Hematopoietic multipotent progenitor cell (in vitro differentiated cells): ENCODE measurements around the gene TTC23L. TPM values are rescaled to one million over a fixed set of nuclear protein-coding genes. Genes with fewer than 3 reads are reported as not detected.
A peak's percentile ranks its signal among the peaks of the same experiment; 100 is the strongest.
"Not testable (repeated sequence)": the region's sequence is repeated elsewhere in the genome, so short reads cannot be mapped to it uniquely, and the experiment has no call there.

ENCODE experiments used
- DNase-seq, 3 donors: peaks; one replicate each; pipeline ENCODE4 v3.0.0-alpha.2; 2011 to 2015; ENCODE audit warnings: low read depth in 2 of 3, low spot score in 2 of 3
- total RNA-seq: library from RNA; depleted of rRNA; stranded (reverse); fragments of >200 nt; gene quantifications from one replicate; pipeline ENCODE4 v1.2.3, GENCODE V29; 2012

TTC23L gene
- total RNA-seq, 1 donor: under 0.01 TPM

GRCh38 chr5:34915856-34916192, 76.9 kb downstream of the TTC23L start:
- no peak for DNase-seq

- DNase-seq: no peak
These were observed 77.6 kb downstream of the TTC23L start for GRCh38 chr5:34916518-34916917.

GRCh38 chr5:34918025-34918424, 79.1 kb downstream of the TTC23L start:
- DNase-seq: no peak

- DNase-seq: peak in 2 of 3 donors; percentile 14 to 40
These were observed 80.1 kb downstream of the TTC23L start for GRCh38 chr5:34919077-34919476.

GRCh38 chr5:34923256-34923655, 84.3 kb downstream of the TTC23L start:
- not testable (repeated sequence) for DNase-seq

- peak in 2 of 3 donors; percentile 35 to 56 for DNase-seq
These were observed 84.9 kb downstream of the TTC23L start for GRCh38 chr5:34923694-34924461.

GRCh38 chr5:34924462-34924765, 85.5 kb downstream of the TTC23L start:
- DNase-seq: no peak

- no peak for DNase-seq
These were observed 87.4 kb downstream of the TTC23L start for GRCh38 chr5:34926318-34926888.

- no peak for DNase-seq
These were observed 88.8 kb downstream of the TTC23L start for GRCh38 chr5:34927785-34928184.

DNA sequence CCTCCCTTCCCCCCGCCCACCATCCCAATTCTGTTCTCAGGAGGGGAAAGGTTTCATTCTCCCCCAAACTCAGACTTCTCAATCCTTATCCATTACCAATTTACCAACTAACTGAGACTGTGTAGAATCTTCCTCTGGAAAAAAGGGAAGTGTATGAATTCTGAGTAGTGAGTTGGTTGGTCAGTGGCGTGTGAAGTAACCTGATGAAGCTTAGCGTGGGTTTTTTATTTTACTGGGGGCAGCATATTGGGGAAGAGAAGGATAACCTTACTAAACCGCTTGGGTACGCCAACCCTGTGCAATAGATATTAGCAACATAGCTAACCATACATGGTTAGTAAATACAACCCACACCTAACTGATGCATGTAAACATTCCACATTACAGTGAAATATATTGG, 89.3 kb downstream of the TTC23L start:
- no peak for DNase-seq

GRCh38 chr5:34929134-34929719, 90.3 kb downstream of the TTC23L start, which contains the start of gene DNAJC21:
Gene DNAJC21, plus strand, starts transcription at chr5:34929559. Its CDS starts 261 bp downstream, at chr5:34929820.
- peak; percentile 94 to 99 (median 98) for DNase-seq

GRCh38 chr5:34929720-34930461, 90.9 kb downstream of the TTC23L start:
- peak; percentile 49 to 94 (median 89) for DNase-seq

DNA sequence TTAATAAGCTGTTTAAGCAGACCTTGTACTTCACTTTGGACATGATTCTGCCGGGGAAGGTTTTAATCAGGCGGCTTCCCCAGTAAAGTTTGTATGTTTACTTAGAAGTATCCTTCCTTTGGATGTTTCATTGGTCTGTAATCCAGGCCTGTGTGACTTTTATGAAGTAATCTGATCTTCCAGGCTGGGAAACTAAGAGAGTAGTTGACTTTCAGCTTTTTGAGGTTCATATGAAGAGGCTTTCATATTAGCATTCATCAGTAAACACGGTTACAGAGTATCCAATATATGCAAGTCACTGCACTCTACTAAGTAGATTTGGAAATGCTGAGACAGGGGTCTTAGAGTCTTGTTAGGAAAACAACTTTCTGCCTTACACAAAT, 91.5 kb downstream of the TTC23L start:
- peak in 1 of 3 donors; percentile 7 for DNase-seq

GRCh38 chr5:34930870-34931269, 91.9 kb downstream of the TTC23L start:
- DNase-seq: no peak

DNA sequence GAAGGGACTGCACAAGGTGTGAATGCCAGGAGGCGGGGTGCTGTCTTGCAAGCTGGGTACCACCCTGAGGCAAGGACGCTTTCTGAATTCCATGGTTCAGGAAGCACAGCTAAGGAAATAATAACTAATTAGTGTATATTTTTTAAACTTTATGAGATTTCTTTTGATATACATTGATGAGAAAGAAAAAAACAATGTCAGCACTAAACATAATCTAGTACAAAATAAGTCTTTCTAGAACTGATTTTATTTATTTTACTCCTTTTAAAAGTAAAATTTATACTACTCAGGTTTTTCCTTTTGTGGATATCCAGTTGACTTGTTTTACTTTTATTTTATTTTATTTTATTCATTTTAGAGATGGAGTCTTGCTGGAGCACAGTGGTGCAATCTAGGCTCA, 94.0 kb downstream of the TTC23L start:
- no peak for DNase-seq

GRCh38 chr5:34941936-34942335, 103.0 kb downstream of the TTC23L start:
- no peak for DNase-seq

GRCh38 chr5:34944044-34944443, 105.1 kb downstream of the TTC23L start:
- DNase-seq: no peak

DNA sequence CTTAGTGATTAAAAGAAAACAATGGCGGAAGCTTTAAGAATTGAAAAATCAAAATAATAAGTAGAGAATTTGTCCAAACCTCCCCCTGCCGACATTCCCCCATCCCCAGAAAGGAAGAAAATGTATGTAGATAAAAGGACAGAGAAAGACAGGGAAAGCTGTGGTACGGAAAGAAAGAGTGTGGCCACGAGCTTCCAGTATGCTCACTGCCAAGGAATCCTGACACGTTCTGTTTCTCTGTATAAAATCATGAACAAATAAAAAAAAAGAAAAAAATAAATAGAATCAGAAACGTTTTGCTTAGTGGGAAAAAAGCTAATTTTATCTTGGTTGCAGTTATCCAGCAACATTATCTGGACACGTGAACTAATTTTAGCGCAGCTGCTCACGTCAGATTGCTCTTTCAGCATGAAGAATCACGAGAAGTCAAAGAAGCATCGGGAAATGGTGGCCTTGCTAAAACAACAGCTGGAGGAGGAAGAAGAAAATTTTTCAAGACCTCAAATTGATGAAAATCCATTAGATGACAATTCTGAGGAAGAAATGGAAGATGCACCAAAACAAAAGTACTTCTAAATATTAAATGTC, 105.6 kb downstream of the TTC23L start:
- DNase-seq: no peak
